ENCODE measurements around the gene DNAJC11.
"Not testable (repeated sequence)": the region's sequence is repeated elsewhere in the genome, so short reads cannot be mapped to it uniquely, and the experiment has no call there.

DNAJC11 gene

GRCh38 chr1:6724517-6725141 lies 23.0 kb upstream of the DNAJC11 start:
- no peak overlapping the region for H3K4me3 ChIP-seq (ENCODE audit: control insufficient read depth, low read depth, low read length)
- no peak for TF ChIP-seq CTCF (conservative IDR thresholded peaks at IDR 0.05; ENCODE audit: control insufficient read depth, insufficient read depth, low read depth, low read length)
- DNase-seq (ENCODE audit: low read depth), result peak; percentile 28

GRCh38 chr1:6723621-6724428 lies 22.2 kb upstream of the DNAJC11 start:
- DNase-seq (ENCODE audit: low read depth), result no peak
- no peak overlapping the region for H3K4me3 ChIP-seq (ENCODE audit: control insufficient read depth, low read depth, low read length)
- TF ChIP-seq CTCF (conservative IDR thresholded peaks at IDR 0.05; ENCODE audit: control insufficient read depth, insufficient read depth, low read depth, low read length), result no peak

GRCh38 chr1:6711174-6711573 lies 9.6 kb upstream of the DNAJC11 start:
- DNase-seq (ENCODE audit: low read depth), result no peak
- no peak overlapping the region for H3K4me3 ChIP-seq (ENCODE audit: control insufficient read depth, low read depth, low read length)
- no peak for TF ChIP-seq CTCF (conservative IDR thresholded peaks at IDR 0.05; ENCODE audit: control insufficient read depth, insufficient read depth, low read depth, low read length)

GRCh38 chr1:6704746-6705145 lies 3.1 kb upstream of the DNAJC11 start:
- H3K4me3 ChIP-seq (ENCODE audit: control insufficient read depth, low read depth, low read length), result no peak overlapping the region
- TF ChIP-seq CTCF (conservative IDR thresholded peaks at IDR 0.05; ENCODE audit: control insufficient read depth, insufficient read depth, low read depth, low read length), result no peak
- no peak for DNase-seq (ENCODE audit: low read depth)

- peak; percentile 76 for DNase-seq (ENCODE audit: low read depth)
- TF ChIP-seq CTCF (conservative IDR thresholded peaks at IDR 0.05; ENCODE audit: control insufficient read depth, insufficient read depth, low read depth, low read length), result no peak
- H3K4me3 ChIP-seq (ENCODE audit: control insufficient read depth, low read depth, low read length), result no peak overlapping the region
Measured at GRCh38 chr1:6703016-6703415, 1.4 kb upstream of the DNAJC11 start.

DNA sequence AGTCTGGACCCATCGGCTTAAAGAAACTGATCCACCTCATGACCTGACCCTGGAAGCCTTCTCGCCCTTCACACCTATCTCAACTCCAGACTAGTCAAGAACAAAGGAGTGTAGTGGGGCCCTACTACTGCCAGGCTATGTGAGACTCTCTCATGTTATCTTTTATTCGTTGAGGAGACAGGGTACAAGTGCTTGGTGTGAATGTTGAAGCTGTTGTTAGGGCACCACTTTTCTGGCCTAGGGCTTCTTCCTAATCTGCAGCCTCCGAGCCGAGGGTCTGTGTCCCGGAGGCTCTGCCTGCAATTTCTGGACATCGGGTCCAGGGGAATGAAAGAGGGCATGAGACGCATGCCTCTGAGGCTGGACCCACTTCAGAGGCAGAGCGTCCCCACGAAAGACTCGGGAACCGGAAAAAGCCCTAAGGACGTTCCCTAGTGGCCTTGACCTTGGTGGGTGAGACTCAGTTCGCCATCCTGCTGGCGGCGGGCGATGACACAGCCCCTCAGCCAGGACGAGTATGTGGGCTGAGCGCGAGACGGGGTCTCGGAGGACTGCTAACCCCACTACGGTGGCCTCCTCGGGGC lies 671 bp downstream of the DNAJC11 start:
- peak overlapping the region; percentile 95 for H3K4me3 ChIP-seq (ENCODE audit: control insufficient read depth, low read depth, low read length)
- no peak for DNase-seq (ENCODE audit: low read depth)
- no peak for TF ChIP-seq CTCF (conservative IDR thresholded peaks at IDR 0.05; ENCODE audit: control insufficient read depth, insufficient read depth, low read depth, low read length)

- not testable (repeated sequence) for H3K4me3 ChIP-seq (ENCODE audit: control insufficient read depth, low read depth, low read length); DNase-seq (ENCODE audit: low read depth)
Measured at GRCh38 chr1:6699915-6700314, 1.7 kb downstream of the DNAJC11 start.
